IPS-15b (cell line): ENCODE results near the gene MXRA8.

ENCODE experiments used
- H3K27me3 ChIP-seq: one replicate; pipeline ENCODE4 v1.6.1; 2013; ENCODE audit warnings: low read length; ENCODE audit not compliant: control insufficient read depth, insufficient read depth
- H3K36me3 ChIP-seq: one replicate; pipeline ENCODE4 v1.6.1; 2013; ENCODE audit warnings: low read length; ENCODE audit not compliant: control insufficient read depth, insufficient read depth
- H3K4me1 ChIP-seq: one replicate; pipeline ENCODE4 v1.6.1; 2013; ENCODE audit warnings: mild to moderate bottlenecking, low read length; ENCODE audit not compliant: control insufficient read depth, insufficient read depth
- H3K4me3 ChIP-seq: one replicate; pipeline ENCODE4 v1.5.1; 2013; ENCODE audit warnings: low read depth, low read length
- H3K9ac ChIP-seq: one replicate; pipeline ENCODE4 v1.6.1; 2013; ENCODE audit warnings: low read depth, mild to moderate bottlenecking, low read length
- H3K9me3 ChIP-seq: one replicate; pipeline ENCODE4 v1.6.1; 2013; ENCODE audit warnings: mild to moderate bottlenecking, low read length; ENCODE audit not compliant: control insufficient read depth, insufficient read depth

Gene MXRA8

DNA sequence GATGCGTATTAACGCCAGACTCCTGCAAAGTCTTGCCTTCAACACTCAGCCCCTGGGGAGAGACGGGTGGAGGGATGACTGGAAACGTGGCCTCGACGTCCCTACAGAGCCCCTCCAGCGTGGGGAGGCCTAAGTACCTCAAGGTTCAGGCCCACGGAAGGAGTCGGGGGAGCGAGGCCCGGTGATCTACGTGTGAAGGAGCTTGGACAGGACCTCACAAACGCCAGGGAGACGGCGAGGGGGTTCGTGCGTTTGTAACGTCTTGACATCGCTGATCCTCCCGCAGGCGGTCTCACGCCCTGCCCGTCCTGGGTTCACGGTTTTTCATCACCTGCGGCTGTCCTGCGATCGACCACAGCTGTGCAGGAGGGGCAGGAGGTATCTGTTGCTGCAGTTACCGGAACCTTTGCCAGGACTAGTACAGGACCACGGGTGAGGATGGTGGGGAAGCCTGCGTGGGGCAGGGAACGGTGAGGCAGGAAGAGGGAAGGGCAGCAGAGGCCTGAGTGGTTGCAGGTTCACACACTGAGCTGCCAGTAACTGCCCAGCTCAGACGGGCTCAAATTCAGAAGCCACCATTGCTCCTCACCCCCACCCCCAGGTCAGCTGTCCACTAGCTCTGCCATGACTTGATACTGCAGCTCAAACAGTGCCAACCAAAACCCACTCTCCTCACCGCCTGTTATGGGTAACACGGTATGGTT, 41.7 kb upstream of the MXRA8 start:
- H3K4me3 ChIP-seq = peak overlapping the region; percentile 98
- peak overlapping the region; percentile 97 for H3K9ac ChIP-seq
- no peaks in the 10 kb centered on the region for H3K27me3 ChIP-seq
- peaks cover 12% of the 10 kb centered on the region for H3K4me1 ChIP-seq
- no peaks in the 10 kb centered on the region for H3K9me3 ChIP-seq
- peaks cover 60% of the 10 kb centered on the region for H3K36me3 ChIP-seq

DNA sequence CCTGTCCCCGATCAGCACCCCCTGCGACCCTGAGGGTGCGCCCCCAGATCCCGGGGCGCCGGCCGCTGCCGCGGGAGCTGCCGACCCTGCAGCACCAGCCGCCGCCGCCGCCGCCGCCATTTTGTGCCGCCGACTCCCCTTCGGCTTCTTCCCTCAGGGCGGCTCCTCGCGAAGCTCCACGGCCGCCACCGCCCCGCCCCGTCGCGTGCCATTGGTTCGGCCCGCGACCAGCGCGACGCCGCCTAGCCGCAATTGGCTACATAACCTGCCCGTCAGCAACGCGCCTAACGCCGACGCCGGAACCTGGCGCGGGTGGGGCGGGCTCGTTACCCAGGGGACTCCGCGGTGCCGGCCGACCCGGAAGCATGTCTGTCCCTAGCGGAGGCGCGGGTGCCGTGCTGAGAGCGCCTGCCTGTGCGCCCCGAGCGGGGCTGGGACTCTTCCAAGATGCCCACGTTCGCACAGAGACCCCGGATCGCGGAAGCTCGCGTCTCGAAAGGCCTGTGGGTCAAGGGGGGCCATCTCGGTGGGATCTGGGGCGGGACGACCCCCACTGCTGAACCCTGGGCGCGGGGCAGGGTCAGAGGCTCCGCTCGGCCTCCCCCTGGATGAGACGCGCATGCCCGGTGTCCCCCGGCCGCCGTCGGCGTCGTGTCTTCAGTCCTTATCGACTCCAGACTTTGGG, 41.0 kb upstream of the MXRA8 start, which contains the start of gene CCNL2:
TSS of gene CCNL2 (minus strand) at position 149 of the 685 bp plus-strand sequence. CDS start at position 120, 29 bp downstream.
- Histone ChIP-seq H3K4me1 (peaks cover 12% of the 10 kb centered on the region), H3K27me3 (no peaks in the 10 kb centered on the region), H3K36me3 (peaks cover 60% of the 10 kb centered on the region), H3K9me3 (no peaks in the 10 kb centered on the region), H3K9ac (peak within 1 kb of the TSS; percentile 97), H3K4me3 (peak within 1 kb of the TSS; percentile 98)

DNA sequence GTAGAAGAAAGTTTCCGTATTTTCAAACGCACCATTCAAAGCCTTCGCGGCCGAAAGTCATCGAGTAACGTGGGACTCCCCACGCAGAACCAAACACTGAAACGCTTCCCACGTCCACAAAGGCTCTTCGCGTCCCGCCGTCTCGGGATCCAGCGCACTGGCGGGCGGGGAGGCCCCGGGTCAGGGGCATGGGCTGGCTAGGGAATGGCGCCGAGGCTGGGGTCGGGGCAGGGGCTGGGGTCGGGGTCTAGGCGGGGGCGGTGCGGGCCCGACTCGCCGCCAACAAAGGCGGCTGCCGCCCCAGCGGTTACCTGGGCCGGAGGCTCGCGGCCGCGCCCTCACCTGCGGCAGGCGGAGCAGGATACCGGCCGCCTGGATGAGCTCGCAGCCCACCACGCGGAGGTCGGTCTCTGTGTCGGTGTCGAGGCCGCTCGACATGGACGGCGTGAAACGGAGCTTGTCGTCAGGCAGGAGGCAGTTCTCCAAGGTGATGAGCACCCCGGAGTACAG, 40.4 kb upstream of the MXRA8 start:
- H3K4me3 ChIP-seq = peak overlapping the region; percentile 87
- peak overlapping the region; percentile 94 for H3K9ac ChIP-seq
- H3K27me3 ChIP-seq = no peaks in the 10 kb centered on the region
- peaks cover 12% of the 10 kb centered on the region for H3K4me1 ChIP-seq
- peaks cover 58% of the 10 kb centered on the region for H3K36me3 ChIP-seq
- H3K9me3 ChIP-seq = no peaks in the 10 kb centered on the region

DNA sequence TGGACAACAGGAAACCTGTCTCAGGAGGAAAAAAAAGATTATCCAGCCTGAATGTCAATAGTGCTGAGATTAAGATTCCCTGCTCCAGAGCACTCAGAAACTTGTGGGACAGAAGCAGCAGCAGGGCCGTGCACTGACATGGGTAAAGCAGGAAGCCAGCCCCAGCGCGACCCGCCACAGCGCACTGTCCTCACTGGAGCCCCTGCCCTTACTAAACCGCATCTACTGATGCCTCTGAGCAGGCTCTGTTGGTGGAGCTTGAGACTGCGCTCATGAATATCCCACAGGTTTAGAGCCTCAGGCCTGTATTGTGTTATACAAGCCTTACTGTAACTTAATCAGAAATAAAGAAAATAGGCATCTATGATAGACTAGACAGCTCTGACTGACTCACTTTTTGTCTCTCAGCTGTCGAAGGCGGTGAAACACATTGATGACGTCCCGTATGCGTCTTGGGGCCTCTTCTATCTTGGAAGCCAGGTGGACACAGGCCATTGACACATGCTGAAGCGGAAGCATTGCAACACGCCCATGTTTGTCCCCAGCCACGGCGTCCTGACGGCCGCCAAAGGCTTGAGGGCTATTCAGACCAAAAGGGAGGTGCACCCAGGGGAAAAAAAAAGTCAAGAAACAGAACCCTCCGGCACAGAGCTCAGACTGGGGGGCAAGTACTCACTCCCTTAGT, 39.6 kb upstream of the MXRA8 start:
- H3K9me3 ChIP-seq = no peaks in the 10 kb centered on the region
- H3K36me3 ChIP-seq = peaks cover 65% of the 10 kb centered on the region
- H3K9ac ChIP-seq = peak overlapping the region; percentile 94
- H3K4me3 ChIP-seq = peak overlapping the region; percentile 87
- peaks cover 12% of the 10 kb centered on the region for H3K4me1 ChIP-seq
- H3K27me3 ChIP-seq = no peaks in the 10 kb centered on the region

DNA sequence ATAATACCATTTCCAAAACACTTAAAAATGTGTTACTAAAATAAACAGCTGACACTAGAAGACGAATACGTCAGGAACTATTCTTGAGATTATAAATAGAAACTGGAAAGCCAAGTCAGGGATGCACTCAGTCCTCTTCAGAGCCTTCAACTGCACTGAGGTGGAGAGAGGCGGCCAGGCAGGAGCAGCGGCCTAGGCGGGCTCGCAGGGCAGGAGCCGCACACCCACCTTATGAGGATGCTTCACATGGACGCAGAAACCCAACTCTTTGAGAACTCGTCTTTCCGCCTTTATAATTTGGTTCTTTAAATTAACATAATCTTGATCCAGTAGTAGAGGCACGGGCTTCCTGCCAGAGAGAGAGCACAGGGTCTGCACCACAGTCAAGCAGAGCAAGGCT, 36.8 kb upstream of the MXRA8 start:
- H3K4me1 ChIP-seq = peaks cover 4% of the 10 kb centered on the region
- peaks cover 71% of the 10 kb centered on the region for H3K36me3 ChIP-seq
- H3K9me3 ChIP-seq = no peaks in the 10 kb centered on the region
- no peak overlapping the region for H3K4me3 ChIP-seq
- H3K27me3 ChIP-seq = no peaks in the 10 kb centered on the region
- no peak overlapping the region for H3K9ac ChIP-seq

DNA sequence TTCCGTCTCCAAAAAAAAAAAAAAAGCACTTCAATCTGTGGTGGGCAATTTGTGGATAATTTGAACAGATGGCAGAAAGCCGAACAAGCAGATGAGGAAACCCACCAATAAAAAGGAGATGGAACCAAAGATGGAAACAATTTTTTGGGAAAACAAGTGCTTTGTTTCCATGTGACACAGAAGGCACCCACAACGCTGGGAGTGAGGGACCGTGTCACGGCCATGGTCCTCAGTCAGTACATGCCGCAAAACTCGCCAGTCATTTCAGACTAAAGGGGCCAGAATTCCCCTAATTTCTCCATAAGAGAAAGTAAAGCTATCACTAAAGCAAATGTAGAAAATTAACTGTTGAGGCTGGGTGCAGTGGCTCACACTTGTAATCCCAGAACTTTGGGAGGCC, 35.8 kb upstream of the MXRA8 start:
- peaks cover 72% of the 10 kb centered on the region for H3K36me3 ChIP-seq
- no peaks in the 10 kb centered on the region for H3K9me3 ChIP-seq
- H3K27me3 ChIP-seq = no peaks in the 10 kb centered on the region
- H3K4me1 ChIP-seq = peaks cover 4% of the 10 kb centered on the region
- no peak overlapping the region for H3K9ac ChIP-seq
- H3K4me3 ChIP-seq = no peak overlapping the region

DNA sequence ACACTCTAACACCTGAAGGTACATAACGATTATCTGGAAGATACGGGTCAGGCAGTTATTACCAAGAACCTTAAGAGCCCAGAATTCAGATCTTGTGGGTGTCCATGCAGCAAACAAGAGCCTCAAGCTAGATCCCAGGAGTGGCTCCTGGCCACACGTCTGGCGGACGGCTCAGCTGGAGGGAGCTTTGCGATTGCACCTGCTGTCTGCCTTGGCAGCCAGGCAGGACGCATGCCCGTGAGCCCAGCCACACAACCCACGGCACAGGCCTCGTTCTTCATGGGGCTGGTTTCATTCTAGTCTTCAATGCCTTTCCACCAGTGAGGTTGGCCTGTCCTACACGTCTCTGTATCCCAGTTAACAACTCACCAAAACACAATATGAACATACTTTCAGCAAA, 35.1 kb upstream of the MXRA8 start:
- H3K36me3 ChIP-seq = peaks cover 73% of the 10 kb centered on the region
- no peak overlapping the region for H3K9ac ChIP-seq
- no peaks in the 10 kb centered on the region for H3K9me3 ChIP-seq
- peaks cover 4% of the 10 kb centered on the region for H3K4me1 ChIP-seq
- no peaks in the 10 kb centered on the region for H3K27me3 ChIP-seq
- no peak overlapping the region for H3K4me3 ChIP-seq

DNA sequence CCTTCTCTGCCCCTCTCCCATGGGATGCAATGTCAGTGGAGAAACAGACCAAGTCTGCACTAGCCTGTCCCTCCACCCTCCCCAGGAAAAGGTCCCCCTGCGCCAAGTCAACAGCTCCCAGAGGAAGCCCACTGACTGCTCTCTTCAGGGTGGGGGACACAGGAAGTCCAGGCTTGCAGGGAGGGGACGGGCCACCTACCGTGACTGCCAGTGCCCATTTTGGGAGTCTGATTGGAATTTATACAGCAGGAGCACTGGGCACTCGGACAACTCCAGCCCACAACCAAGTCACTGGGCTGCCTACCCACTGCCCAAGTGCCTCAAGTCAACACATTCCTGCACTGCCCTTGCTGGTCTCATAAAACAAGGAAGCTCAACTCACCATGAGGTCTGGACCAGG, 34.7 kb upstream of the MXRA8 start:
- H3K9ac ChIP-seq = no peak overlapping the region
- H3K9me3 ChIP-seq = no peaks in the 10 kb centered on the region
- peaks cover 74% of the 10 kb centered on the region for H3K36me3 ChIP-seq
- peaks cover 2% of the 10 kb centered on the region for H3K4me1 ChIP-seq
- no peaks in the 10 kb centered on the region for H3K27me3 ChIP-seq
- no peak overlapping the region for H3K4me3 ChIP-seq

DNA sequence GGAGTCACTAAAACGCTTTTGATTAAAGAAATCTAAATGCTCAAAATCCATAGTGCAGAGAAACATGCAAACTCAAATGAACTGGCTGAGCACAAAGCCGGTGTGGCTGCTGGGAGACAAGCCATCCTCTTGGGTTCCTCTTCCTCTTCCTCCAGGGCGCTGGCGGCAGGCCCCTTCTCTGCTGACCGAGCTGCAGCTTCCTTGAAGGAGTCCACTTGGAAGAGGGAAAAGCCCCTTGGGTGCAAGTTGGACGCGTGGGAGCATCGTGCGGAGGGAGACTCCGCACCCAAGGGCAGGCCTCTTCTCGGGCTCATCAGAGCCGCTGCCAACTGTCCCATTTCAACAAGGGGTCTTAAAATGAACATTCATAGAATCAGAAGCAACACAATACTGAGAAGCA, 32.9 kb upstream of the MXRA8 start:
- Histone ChIP-seq H3K4me3 (no peak overlapping the region), H3K9me3 (no peaks in the 10 kb centered on the region), H3K4me1 (no peaks in the 10 kb centered on the region), H3K36me3 (peaks cover 79% of the 10 kb centered on the region), H3K27me3 (no peaks in the 10 kb centered on the region), H3K9ac (no peak overlapping the region)

DNA sequence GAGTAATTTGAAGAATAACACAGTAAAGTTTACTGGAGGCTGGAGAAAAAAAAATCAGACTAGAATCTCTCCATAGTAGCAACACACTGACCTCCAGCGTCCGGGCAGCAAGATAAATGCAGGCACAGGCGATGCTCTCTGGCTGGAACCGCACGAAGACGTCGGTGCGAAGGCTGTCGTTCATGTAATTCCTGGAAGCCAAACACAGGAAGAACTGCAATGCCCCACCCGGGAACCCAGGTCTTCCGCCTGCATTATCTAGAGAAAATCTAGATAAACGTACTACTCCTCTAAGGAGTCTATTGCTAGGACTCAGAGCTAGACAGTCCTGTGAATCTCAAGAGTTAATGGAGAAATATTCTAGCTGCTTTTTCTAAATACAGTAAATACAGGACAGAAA, 32.3 kb upstream of the MXRA8 start:
- Histone ChIP-seq H3K4me3 (no peak overlapping the region), H3K9me3 (no peaks in the 10 kb centered on the region), H3K27me3 (no peaks in the 10 kb centered on the region), H3K9ac (no peak overlapping the region), H3K4me1 (no peaks in the 10 kb centered on the region), H3K36me3 (peaks cover 84% of the 10 kb centered on the region)

DNA sequence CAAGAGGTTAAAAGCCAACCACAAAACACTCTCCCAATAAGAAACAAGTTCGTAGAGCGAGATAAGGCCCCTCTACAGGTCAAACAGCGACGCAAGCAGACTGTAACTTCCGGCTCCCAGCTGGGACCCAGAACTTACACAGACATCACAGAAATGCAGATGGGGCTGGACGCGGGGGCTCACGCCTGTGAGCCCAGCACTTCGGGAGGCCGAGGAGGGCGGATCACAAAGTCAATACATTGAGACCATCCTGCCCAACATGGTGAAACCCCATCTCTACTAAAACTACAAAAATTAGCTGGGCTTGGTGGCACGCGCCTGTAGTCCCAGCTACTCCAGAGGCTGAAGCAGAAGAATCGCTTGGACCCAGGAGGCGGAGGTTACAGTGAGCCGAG, 29.7 kb upstream of the MXRA8 start:
- no peak overlapping the region for H3K4me3 ChIP-seq
- H3K9ac ChIP-seq = no peak overlapping the region
- H3K27me3 ChIP-seq = no peaks in the 10 kb centered on the region
- H3K36me3 ChIP-seq = peaks cover 69% of the 10 kb centered on the region
- H3K9me3 ChIP-seq = no peaks in the 10 kb centered on the region
- no peaks in the 10 kb centered on the region for H3K4me1 ChIP-seq
